BLaER1 treated with 17β-estradiol and CSF1 and Interleukin-3, amounts not matched to agents 10 nM and 100 nM (cell line): ENCODE data around the gene COMMD10.

Source experiments
- H3K27ac ChIP-seq, 11 experiments: shearing (Covaris generic); formaldehyde crosslinking; 2 replicates each; pipeline ENCODE4 v1.8.1; 2022
- H3K27me3 ChIP-seq, 11 experiments: shearing (Covaris generic); formaldehyde crosslinking; 2 replicates each; pipeline ENCODE4 v1.8.1; 2022
- H3K36me3 ChIP-seq, 11 experiments: shearing (Covaris generic); formaldehyde crosslinking; 2 replicates each; pipeline ENCODE4 v1.8.1; 2022
- H3K4me1 ChIP-seq, 10 experiments: shearing (Covaris generic); formaldehyde crosslinking; 2 replicates each; pipeline ENCODE4 v1.8.1; 2022
- H3K4me2 ChIP-seq, 11 experiments: shearing (Covaris generic); formaldehyde crosslinking; 2 replicates each; pipeline ENCODE4 v1.8.1; 2022
- H3K4me3 ChIP-seq, 10 experiments: shearing (Covaris generic); formaldehyde crosslinking; 2 replicates each; pipeline ENCODE4 v1.8.1; 2022
- H3K9ac ChIP-seq, 11 experiments: shearing (Covaris generic); formaldehyde crosslinking; 2 replicates each; pipeline ENCODE4 v1.8.1; 2022
- H3K9me3 ChIP-seq, 11 experiments: shearing (Covaris generic); formaldehyde crosslinking; replicated peaks in 1 of 11; 2 replicates each; pipeline ENCODE4 v1.8.1; 2022
- H4K20me1 ChIP-seq, 11 experiments: shearing (Covaris generic); formaldehyde crosslinking; 2 replicates each; pipeline ENCODE4 v1.8.1; 2022
- Cebpa-rat ChIP-seq, 11 experiments: shearing (Covaris generic); IDR thresholded peaks; 2 replicates each; pipeline ENCODE4 v1.8.1; 2022

COMMD10 gene

GRCh38 chr5:116280149-116280803, 195.5 kb downstream of the COMMD10 start:
- Histone ChIP-seq H3K4me1 (no peaks in the 10 kb centered on the region), H3K9ac (no peak overlapping the region), H3K27ac (no peak overlapping the region), H4K20me1 (no peaks in the 10 kb centered on the region), H3K4me2 (no peak overlapping the region), H3K36me3 (peaks cover 0 to 21% (median 7%) of the 10 kb centered on the region in 11 experiments; a peak in 8 of 22 replicates), H3K9me3 (peaks cover 14 to 22% (median 17%) of the 10 kb centered on the region in 11 experiments; a peak in 20 of 22 replicates), H3K4me3 (no peak overlapping the region), H3K27me3 (no peaks in the 10 kb centered on the region)
- no peak for TF ChIP-seq Cebpa-rat (IDR thresholded peaks at IDR 0.05)

- H3K27me3 ChIP-seq, result no peaks in the 10 kb centered on the region
- H4K20me1 ChIP-seq, result no peaks in the 10 kb centered on the region
- peak overlapping the region in 1 of 11 experiments; percentile 13; a peak in 1 of 22 replicates for H3K4me2 ChIP-seq
- H3K4me1 ChIP-seq, result no peaks in the 10 kb centered on the region
- no peak overlapping the region for H3K4me3 ChIP-seq
- H3K36me3 ChIP-seq, result peaks cover 0 to 14% (median 6%) of the 10 kb centered on the region in 11 experiments; a peak in 6 of 22 replicates
- H3K27ac ChIP-seq, result no peak overlapping the region
- no peak overlapping the region for H3K9ac ChIP-seq
- no peak for TF ChIP-seq Cebpa-rat (IDR thresholded peaks at IDR 0.05)
- peaks cover 10 to 13% (median 12%) of the 10 kb centered on the region in 11 experiments; a peak in 20 of 22 replicates for H3K9me3 ChIP-seq
These were observed 196.5 kb downstream of the COMMD10 start for GRCh38 chr5:116281309-116281708.

DNA sequence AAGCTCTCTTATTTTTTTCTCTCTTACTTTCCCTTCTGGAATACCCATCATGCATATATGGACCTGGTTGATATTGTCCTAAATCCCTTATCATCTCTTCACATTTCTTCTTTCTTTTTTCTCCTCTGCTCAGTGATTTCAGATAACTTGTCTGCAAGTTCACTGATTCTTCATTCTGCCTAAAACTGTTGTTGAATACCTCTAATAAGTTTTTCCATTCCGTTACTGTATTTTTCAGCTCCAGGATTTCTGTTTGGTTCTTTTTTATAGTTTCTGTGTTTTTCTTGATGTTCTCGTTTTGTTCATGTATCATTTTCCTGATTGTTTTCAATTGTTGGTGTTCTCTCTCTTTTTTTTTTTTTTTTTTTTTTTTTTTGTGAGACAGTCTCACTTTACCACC, 203.7 kb downstream of the COMMD10 start:
- Histone ChIP-seq H3K4me1 (no peaks in the 10 kb centered on the region), H3K9me3 (peaks cover 18 to 33% (median 27%) of the 10 kb centered on the region in 11 experiments), H4K20me1 (no peaks in the 10 kb centered on the region), H3K9ac (no peak overlapping the region), H3K27ac (no peak overlapping the region), H3K27me3 (no peaks in the 10 kb centered on the region), H3K4me3 (no peak overlapping the region), H3K36me3 (peaks cover 0 to 29% (median 21%) of the 10 kb centered on the region in 11 experiments; a peak in 14 of 22 replicates), H3K4me2 (no peak overlapping the region)
- no peak for TF ChIP-seq Cebpa-rat (IDR thresholded peaks at IDR 0.05)

- no peak overlapping the region for H3K4me2 ChIP-seq
- no peak overlapping the region for H3K27ac ChIP-seq
- TF ChIP-seq Cebpa-rat (IDR thresholded peaks at IDR 0.05), result no peak
- H3K36me3 ChIP-seq, result peaks cover 0 to 29% (median 22%) of the 10 kb centered on the region in 11 experiments; a peak in 13 of 22 replicates
- H3K4me1 ChIP-seq, result no peaks in the 10 kb centered on the region
- H3K27me3 ChIP-seq, result no peaks in the 10 kb centered on the region
- H3K9me3 ChIP-seq, result peaks cover 18 to 33% (median 27%) of the 10 kb centered on the region in 11 experiments
- H3K9ac ChIP-seq, result no peak overlapping the region
- H4K20me1 ChIP-seq, result no peaks in the 10 kb centered on the region
- no peak overlapping the region for H3K4me3 ChIP-seq
These were observed 204.5 kb downstream of the COMMD10 start for GRCh38 chr5:116289276-116289675.

DNA sequence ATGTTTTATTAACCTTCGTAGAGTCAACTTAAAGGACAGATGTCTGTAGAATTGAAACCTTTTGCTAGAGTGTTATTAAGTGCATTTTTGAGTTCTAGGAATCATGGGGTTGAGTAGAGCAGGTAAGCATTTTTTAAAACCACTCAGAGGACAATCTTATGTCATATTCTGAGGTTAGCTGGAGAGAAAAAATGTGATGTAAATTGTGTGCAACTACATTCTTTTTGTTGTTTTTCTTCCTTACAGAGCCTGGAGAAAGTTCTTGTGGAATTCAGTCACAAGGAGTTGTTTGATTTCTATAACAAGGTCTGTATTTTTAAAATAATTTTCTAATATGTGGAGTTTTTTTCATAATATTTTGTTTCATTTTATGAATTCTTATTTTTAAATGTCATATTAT, 206.4 kb downstream of the COMMD10 start:
- no peaks in the 10 kb centered on the region for H4K20me1 ChIP-seq
- no peak overlapping the region for H3K4me3 ChIP-seq
- H3K27ac ChIP-seq, result no peak overlapping the region
- H3K9ac ChIP-seq, result no peak overlapping the region
- H3K4me2 ChIP-seq, result no peak overlapping the region
- no peaks in the 10 kb centered on the region for H3K27me3 ChIP-seq
- TF ChIP-seq Cebpa-rat (IDR thresholded peaks at IDR 0.05), result no peak
- H3K9me3 ChIP-seq, result peaks cover 18 to 35% (median 29%) of the 10 kb centered on the region in 11 experiments
- peaks cover 7 to 40% (median 28%) of the 10 kb centered on the region in 11 experiments; a peak in 15 of 22 replicates for H3K36me3 ChIP-seq
- H3K4me1 ChIP-seq, result no peaks in the 10 kb centered on the region

DNA sequence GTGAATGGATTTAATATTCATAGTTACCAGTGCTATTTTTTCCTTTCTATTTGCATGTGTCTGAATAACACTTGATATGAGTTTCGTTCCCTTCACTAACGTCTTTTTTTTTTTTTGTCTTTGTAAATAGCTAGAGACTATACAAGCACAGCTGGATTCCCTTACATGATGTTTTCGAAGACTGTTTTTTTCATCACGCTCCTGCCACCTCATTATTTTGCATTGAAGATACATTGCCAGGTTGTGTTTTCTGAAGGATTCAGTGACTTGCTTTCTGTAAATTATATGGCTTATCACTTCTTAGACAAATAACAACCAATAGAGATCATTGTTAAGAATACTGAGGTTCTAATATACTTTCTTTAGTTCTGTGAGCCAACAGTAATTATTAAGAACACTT, 207.5 kb downstream of the COMMD10 start:
- Histone ChIP-seq H4K20me1 (no peaks in the 10 kb centered on the region), H3K9ac (no peak overlapping the region), H3K4me2 (no peak overlapping the region), H3K4me1 (no peaks in the 10 kb centered on the region), H3K9me3 (peaks cover 23 to 38% (median 26%) of the 10 kb centered on the region in 11 experiments), H3K27me3 (no peaks in the 10 kb centered on the region), H3K36me3 (peaks cover 8 to 51% (median 32%) of the 10 kb centered on the region in 11 experiments; a peak in 18 of 22 replicates), H3K27ac (no peak overlapping the region), H3K4me3 (no peak overlapping the region)
- no peak for TF ChIP-seq Cebpa-rat (IDR thresholded peaks at IDR 0.05)

- peaks cover 14 to 29% (median 21%) of the 10 kb centered on the region in 11 experiments for H3K9me3 ChIP-seq
- no peaks in the 10 kb centered on the region for H4K20me1 ChIP-seq
- no peak overlapping the region for H3K27ac ChIP-seq
- no peak overlapping the region for H3K4me2 ChIP-seq
- no peak overlapping the region for H3K9ac ChIP-seq
- H3K36me3 ChIP-seq, result peaks cover 22 to 78% (median 40%) of the 10 kb centered on the region in 11 experiments
- no peak overlapping the region for H3K4me3 ChIP-seq
- no peaks in the 10 kb centered on the region for H3K4me1 ChIP-seq
- no peaks in the 10 kb centered on the region for H3K27me3 ChIP-seq
- TF ChIP-seq Cebpa-rat (IDR thresholded peaks at IDR 0.05), result no peak
These were observed 211.7 kb downstream of the COMMD10 start for GRCh38 chr5:116296335-116297072.

- Histone ChIP-seq H3K4me1 (no peaks in the 10 kb centered on the region), H3K9me3 (peaks cover 14 to 29% (median 21%) of the 10 kb centered on the region in 11 experiments), H3K9ac (no peak overlapping the region), H4K20me1 (no peaks in the 10 kb centered on the region), H3K4me3 (no peak overlapping the region), H3K27ac (no peak overlapping the region), H3K36me3 (peaks cover 22 to 80% (median 44%) of the 10 kb centered on the region in 11 experiments), H3K27me3 (no peaks in the 10 kb centered on the region), H3K4me2 (no peak overlapping the region)
- no peak for TF ChIP-seq Cebpa-rat (IDR thresholded peaks at IDR 0.05)
These were observed 212.5 kb downstream of the COMMD10 start for GRCh38 chr5:116297296-116297814.
